GM18498 (cell line): ENCODE data around the gene LBHD1.
"Not testable (repeated sequence)": the region's sequence is repeated elsewhere in the genome, so short reads cannot be mapped to it uniquely, and the experiment has no call there.

ENCODE experiments used
- ATAC-seq: cut with Tn5 transposase; IDR thresholded peaks from one replicate; pipeline ENCODE4 v1.9.1; 2021; ENCODE audit warnings: mild to moderate bottlenecking, moderate library complexity; ENCODE audit not compliant: unreplicated experiment

LBHD1 gene

GRCh38 chr11:62665075-62665598 is 6.9 kb downstream of the LBHD1 start, which contains the start of the genes C11orf98 and CSKMT:
C11orf98 (minus strand) TSS chr11:62665210; CDS start chr11:62665169, 41 bp downstream.
CSKMT (plus strand) TSS chr11:62665312; CDS start chr11:62665880, 568 bp downstream.
- ATAC-seq = peak; percentile 89

DNA sequence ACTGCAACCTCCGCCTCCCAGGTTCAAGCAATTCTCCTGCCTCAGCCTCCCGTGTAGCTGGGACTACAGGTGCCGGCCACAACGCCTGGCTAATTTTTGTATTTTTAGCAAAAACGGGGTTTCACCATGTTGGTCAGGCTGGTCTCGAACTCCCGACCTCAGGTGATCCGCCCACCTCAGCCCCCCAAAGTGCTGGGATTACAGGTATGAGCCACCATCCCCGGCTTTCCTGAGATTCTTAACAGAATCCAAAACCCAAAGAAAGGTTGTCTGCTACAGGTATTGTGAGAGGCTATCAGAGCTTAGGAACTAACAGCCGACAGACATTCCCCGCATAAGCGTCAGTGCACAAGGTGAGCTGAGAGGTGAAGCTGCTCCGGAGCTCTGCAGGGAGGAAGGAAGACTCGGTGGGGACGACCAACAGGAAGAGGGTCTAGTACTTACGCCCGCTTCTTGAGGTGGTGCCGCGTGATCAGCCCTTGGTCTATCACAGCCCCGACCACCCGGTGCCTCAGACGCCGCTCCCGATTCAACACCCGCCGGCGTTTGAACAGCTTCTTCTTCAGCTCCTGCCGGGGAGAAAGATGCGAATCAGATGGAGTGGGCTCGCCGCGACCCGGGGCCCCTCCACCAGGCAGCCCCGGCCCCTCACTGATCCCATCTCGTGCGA is 7.5 kb downstream of the LBHD1 start:
- peak; percentile 35 for ATAC-seq

GRCh38 chr11:62656796-62657429 is 15.2 kb downstream of the LBHD1 start:
- ATAC-seq = no peak

DNA sequence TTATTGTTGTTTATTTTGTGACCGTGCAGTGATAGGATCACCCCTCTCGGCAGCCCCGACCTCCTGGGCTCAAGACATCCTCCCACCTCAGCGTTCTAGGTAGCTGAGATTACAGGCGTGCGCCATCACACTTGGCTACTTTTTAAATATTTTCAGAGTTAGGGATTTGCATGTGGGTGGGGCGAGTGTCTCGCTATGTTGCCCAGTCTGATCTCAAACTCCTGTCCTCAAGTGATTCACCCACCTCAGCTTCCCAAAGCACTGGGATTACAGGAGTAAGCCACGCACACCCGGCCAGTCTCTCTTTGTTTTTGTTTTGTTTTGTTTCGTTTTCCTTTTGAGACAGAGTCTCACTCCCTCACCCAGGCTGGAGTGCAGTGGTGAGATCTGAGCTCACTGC is 17.8 kb downstream of the LBHD1 start:
- ATAC-seq = no peak

DNA sequence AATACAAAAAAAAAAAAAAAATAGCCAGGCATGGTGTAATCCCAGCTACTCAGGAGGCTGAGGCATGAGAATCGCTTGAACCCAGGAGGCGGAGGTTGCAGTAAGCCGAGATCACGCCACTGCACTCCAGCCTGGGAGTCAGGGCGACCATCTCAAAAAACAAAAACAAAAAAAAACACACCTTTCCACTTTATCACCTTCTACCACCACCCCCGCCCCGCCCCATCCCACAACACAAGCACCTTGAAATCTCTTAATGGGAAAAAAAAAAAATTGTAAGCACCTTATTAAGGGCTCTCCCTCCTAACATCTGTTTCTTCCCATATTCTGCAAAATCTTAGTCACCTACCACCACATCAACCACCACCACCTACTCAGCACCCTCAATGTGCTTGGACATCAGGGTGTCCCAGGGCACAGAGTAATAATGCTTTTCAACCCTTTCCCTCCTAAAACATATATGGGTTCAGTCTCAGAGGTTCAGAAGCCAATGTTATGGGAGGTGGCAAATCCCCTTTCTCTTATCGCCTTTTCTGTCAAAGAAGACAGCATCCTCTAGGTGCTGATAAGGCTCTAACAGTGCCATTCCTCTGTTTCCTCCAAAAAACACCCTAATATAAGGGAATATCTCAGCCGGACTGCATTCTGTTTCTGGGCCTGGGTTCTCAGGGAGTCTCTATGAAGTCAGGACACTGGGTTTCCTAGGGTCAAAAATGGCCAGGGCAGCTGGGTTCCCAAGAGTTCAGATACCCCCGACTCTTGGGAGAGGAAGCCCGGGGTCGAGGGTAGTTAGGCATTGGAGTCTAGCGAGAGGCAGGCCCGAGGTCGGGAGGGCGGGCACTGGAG is 19.7 kb downstream of the LBHD1 start:
- peak; percentile 22 for ATAC-seq

- not testable (repeated sequence) for ATAC-seq
Observed at GRCh38 chr11:62650283-62650682, 21.8 kb downstream of the LBHD1 start.

DNA sequence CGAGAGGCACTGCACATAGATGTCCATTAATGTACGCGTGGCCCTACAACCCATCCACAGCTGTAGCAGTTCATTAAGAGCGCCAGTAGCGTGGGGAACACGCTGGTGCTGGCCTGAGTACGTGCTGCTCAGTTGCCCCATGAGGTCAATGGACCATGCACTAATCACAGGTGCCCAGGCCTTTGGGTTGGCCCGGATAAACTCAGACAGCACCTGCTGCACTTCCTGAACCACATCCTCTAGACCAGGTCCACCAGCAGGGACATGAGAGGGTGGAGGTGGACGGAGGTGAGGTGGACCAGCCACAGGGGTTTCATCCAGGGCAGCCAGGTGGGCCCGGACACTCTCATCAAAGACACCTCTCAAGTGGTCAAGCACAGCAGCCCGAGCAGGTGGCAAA is 22.6 kb downstream of the LBHD1 start:
- no peak for ATAC-seq

DNA sequence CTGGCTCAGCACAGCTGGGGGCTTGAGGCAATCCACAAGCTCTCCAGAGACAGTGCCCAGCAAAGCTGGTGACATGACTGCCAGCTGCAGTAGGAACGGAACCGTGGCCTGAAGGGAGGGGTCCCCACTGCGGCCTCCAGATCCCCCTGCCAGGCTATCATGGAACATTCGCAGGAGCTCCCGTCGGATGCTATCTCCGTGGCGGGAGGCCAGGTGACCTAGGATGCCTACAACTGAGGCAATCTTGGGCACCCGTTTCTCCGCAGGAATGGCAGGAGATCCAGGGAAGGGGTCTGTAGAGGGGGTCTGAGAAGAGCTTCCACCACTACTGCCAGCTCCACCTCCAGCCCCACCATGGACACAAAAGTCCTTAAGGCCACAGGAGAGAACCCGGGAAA is 23.1 kb downstream of the LBHD1 start:
- ATAC-seq = no peak

GRCh38 chr11:62648185-62648966 is 23.7 kb downstream of the LBHD1 start:
- no peak for ATAC-seq

- ATAC-seq = no peak
Observed at GRCh38 chr11:62647609-62648005, 24.5 kb downstream of the LBHD1 start.

DNA sequence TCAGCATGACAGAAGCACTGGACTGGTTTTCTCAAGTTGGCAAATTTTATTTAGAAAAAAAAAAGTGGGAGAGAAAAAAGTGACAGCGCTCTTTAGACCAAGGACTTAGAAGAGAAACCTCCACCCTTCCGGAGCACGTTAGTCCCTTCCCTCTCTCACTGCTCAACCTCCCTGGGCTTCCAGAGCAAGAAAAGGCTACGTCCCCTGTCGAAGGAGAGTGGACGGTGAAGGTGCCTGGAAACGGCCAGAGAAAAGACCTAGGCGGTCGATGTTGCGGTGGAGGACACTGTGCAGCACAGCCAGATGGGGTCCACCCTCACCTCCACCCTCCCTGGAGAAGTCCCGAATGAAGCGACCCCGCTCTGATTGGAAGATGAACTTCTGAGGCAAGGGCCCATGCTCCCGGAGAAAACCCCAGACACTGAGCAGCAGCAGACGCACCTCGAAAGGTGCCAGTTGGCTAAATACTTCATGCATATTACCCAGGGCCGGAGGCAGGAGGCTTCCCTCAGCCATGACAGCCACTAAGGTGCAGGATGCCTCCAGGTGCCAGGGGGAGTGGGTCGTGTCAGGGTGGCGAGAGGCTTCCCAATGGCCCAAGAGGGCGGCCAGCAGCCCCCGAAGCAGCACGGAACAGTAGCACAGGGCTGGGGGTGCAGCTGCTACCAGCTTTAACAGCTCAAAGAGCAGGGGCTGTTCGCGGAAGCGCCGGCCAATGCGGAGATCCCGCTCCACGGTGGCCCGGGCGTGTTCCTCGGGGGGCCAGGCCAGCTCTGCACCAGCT is 25.1 kb downstream of the LBHD1 start:
- no peak for ATAC-seq

DNA sequence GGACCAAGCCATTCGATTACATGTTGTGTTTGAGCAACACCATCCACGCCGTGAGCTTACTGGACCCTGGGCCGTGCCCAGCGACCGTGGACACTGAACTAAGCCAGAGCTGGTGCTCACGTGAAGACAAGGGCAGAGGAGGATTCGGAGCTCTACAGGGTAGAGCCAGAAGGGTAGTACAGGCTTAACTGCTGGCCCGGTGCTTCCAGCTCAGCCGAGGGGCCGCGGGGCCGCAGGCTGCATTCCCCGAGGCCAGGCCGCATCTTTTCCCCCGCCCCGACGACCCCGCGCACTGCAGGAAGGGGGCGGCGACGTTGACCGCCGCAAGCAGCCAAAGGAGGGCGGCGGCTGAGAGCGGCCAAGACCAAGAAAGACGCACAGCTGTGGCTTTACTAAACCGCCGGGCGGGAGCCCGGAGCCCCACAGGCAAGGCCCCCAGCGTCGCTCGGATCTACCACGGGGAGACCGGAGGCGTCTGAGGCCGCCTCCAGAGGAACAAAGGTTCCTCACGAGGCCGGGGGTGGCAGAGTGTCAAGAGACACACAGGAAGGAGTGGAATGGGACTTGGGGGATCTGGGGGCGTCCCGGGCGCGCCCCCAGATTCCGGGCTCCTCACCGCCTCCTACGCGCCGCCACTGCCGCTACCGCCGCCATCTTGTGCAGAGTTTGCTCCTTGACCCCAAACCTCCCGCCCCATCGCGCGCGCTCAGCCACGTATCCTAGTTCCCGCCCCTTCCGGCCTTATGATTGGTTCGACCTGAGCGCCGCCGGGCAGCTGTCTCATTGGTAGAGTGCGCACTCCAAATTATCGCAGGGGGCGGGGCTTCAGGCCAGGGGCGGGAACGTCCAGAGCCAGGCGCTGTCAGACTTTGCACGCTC is 25.9 kb downstream of the LBHD1 start, which contains the start of gene GANAB:
Gene GANAB (minus strand): TSS at position 668 of the 879 bp plus-strand sequence. CDS start 14 bp downstream, at position 654.
- ATAC-seq = peak; percentile 87

DNA sequence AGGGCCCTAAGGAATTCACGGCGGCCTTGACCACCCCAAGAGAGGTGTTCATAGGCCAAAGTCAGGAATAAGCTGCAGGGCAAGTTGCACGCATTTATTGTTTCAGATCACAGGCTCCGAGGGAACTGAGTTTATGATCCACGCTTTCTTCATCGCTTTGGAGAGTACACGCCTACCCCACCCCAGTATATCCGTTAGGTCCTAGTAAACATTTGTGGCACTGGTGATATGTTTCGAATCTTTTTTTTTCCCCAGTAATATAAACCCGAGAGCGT is 26.5 kb downstream of the LBHD1 start:
- no peak for ATAC-seq

GRCh38 chr11:62644220-62644619 is 27.8 kb downstream of the LBHD1 start:
- ATAC-seq = no peak

GRCh38 chr11:62632492-62632891 is 39.6 kb downstream of the LBHD1 start:
- ATAC-seq = no peak

DNA sequence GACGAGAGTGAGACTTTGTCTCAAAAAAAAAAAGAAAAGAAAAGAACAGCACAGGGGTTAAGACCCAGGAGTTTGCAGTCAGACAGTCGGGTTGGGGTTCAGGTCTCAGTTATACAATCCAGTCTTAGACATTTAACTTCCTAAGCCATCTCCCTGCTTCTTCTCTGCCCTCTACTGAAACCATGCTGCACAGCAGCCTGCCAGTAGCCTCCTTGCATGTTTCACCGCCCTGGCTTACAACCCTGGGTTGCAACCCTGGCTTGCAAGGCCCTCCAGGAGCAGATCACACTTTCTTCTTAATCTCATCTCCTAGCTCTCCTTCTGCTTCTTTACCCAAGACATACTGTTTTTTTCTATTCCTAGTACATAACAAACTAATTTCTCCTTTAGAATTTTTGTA is 44.4 kb downstream of the LBHD1 start:
- no peak for ATAC-seq

- ATAC-seq = no peak
Observed at GRCh38 chr11:62622476-62623089, 49.5 kb downstream of the LBHD1 start.
